ENCODE results near the gene C2orf49.

Gene C2orf49

GRCh38 chr2:105384216-105384615, 46.9 kb downstream of the C2orf49 start:
- DNase-seq, result no peak

GRCh38 chr2:105384861-105385260, 47.5 kb downstream of the C2orf49 start:
- DNase-seq, result no peak

- DNase-seq, result no peak
These were observed 48.6 kb downstream of the C2orf49 start for GRCh38 chr2:105385731-105386540.

GRCh38 chr2:105387225-105387624, 49.9 kb downstream of the C2orf49 start:
- DNase-seq, result no peak

GRCh38 chr2:105388971-105389381, 51.6 kb downstream of the C2orf49 start:
- no peak for DNase-seq

- DNase-seq, result no peak
These were observed 53.1 kb downstream of the C2orf49 start for GRCh38 chr2:105390454-105390853.

GRCh38 chr2:105391058-105391627, 53.8 kb downstream of the C2orf49 start:
- no peak for DNase-seq

- no peak for DNase-seq
These were observed 54.7 kb downstream of the C2orf49 start for GRCh38 chr2:105391763-105392662.

GRCh38 chr2:105393373-105394055, 56.2 kb downstream of the C2orf49 start:
- no peak for DNase-seq

GRCh38 chr2:105394951-105395611, 57.7 kb downstream of the C2orf49 start:
- no peak for DNase-seq

GRCh38 chr2:105395691-105396090, 58.4 kb downstream of the C2orf49 start:
- DNase-seq, result no peak

GRCh38 chr2:105396254-105397024, 59.1 kb downstream of the C2orf49 start:
- no peak for DNase-seq

- DNase-seq, result no peak
These were observed 59.8 kb downstream of the C2orf49 start for GRCh38 chr2:105397025-105397722.

- no peak for DNase-seq
These were observed 60.6 kb downstream of the C2orf49 start for GRCh38 chr2:105397953-105398335.

GRCh38 chr2:105398336-105399206, 61.2 kb downstream of the C2orf49 start, which contains the start of gene FHL2:
TSS of gene FHL2 (minus strand) at chr2:105399051. CDS start at chr2:105386516, 12,535 bp downstream.
- peak; percentile 58 to 68 for DNase-seq

All from CD4-positive, alpha-beta T cell treated with Interleukin-4 for 1 hour (primary cell).